Measurements from ENCODE around the gene TMEM178B. TPM values are rescaled to one million over a fixed set of nuclear protein-coding genes. Genes with fewer than 3 reads are reported as not detected.

Gene TMEM178B
- total and polyA plus RNA-seq, 9 of the 15 experiments (the other 6 are each of a cell fraction or from before 2014, with no cell fraction given) = under 0.01 to 0.03 (median 0.01) TPM; not detected in 5

GRCh38 chr7:141203586-141203985 is 129.7 kb downstream of the TMEM178B start:
- no peak overlapping the region for H3K4me3 ChIP-seq
- H3K27me3 ChIP-seq (ENCODE audit: control insufficient read depth in 2 of 2, insufficient read depth in 2 of 2, low read length in 2 of 2) = peaks cover 30 to 56% of the 10 kb centered on the region in 2 experiments
- no peak overlapping the region for H3K9ac ChIP-seq (ENCODE audit: insufficient read depth in 1 of 2, low read depth in 2 of 2, low read length in 2 of 2)
- no peak overlapping the region for H3K27ac ChIP-seq (ENCODE audit: extremely low read depth, low read depth, low read length)
- H3K9me3 ChIP-seq (replicated peaks; ENCODE audit: control insufficient read depth, insufficient read depth, low read depth, low read length) = no peaks in the 10 kb centered on the region
- no peaks in the 10 kb centered on the region for H3K9me1 ChIP-seq (ENCODE audit: control insufficient read depth, insufficient read depth, low read length)
- FAIRE-seq (no peak), DNase-seq (ENCODE audit: extremely low read depth in 1 of 4, low spot score in 3 of 4) (no peak), ATAC-seq (no peak)
- BruUV-seq (replicated peaks) = no TSS peak
- H4K20me1 ChIP-seq (replicated peaks; ENCODE audit: control insufficient read depth, insufficient read depth, low read length) = 0 out of 2 replicates have a peak, but pooled peaks cover 3% of the 10 kb centered on the region
- intact Hi-C loops (cut with micrococcal nuclease) = no loop called here
- no peak overlapping the region for H2AFZ ChIP-seq (ENCODE audit: low read depth, low read length)
- no peaks in the 10 kb centered on the region for H3K4me1 ChIP-seq (replicated peaks in 1 of 2; ENCODE audit: control insufficient read depth in 2 of 2, insufficient read depth in 2 of 2, low read length in 2 of 2)
- H3K4me2 ChIP-seq (ENCODE audit: insufficient read depth, low read length) = no peak overlapping the region
- 0% methylated on average over 4 of the region's 4 CpGs for WGBS (ENCODE audit: insufficient coverage, low coverage, missing lambda C conversion rate)
- in situ Hi-C loops (cut with MboI) = no loop called here
- ChIA-PET POLR2A (no interaction called here), CTCF (ENCODE audit: low intra/inter-chr PET ratio) (no interaction called here)
- no peaks in the 10 kb centered on the region for H3K36me3 ChIP-seq (ENCODE audit: control insufficient read depth, insufficient read depth, low read length)
- H3K79me2 ChIP-seq (ENCODE audit: control insufficient read depth, insufficient read depth, low read length) = no peaks in the 10 kb centered on the region
- no peak for TF ChIP-seq NR2C2 (CRISPR knock-in tag; IDR thresholded peaks at IDR 0.05)
- no peak for TF ChIP-seq NR2C2 (tag; IDR thresholded peaks at IDR 0.05)
- TF ChIP-seq ZNF592 (IDR thresholded peaks at IDR 0.05) = no peak
- TF ChIP-seq SRF (CRISPR knock-in tag; IDR thresholded peaks at IDR 0.05) = no peak
- no peak for TF ChIP-seq TAF9B (IDR thresholded peaks at IDR 0.05; ENCODE audit: partially characterized antibody)
- TF ChIP-seq E2F5 (CRISPR knock-in tag; IDR thresholded peaks at IDR 0.05) = no peak
- no peak for TF ChIP-seq BRF1 (IDR thresholded peaks at IDR 0.05; ENCODE audit: borderline replicate concordance, extremely low read depth, insufficient read length)
- TF ChIP-seq, protein P1, sequence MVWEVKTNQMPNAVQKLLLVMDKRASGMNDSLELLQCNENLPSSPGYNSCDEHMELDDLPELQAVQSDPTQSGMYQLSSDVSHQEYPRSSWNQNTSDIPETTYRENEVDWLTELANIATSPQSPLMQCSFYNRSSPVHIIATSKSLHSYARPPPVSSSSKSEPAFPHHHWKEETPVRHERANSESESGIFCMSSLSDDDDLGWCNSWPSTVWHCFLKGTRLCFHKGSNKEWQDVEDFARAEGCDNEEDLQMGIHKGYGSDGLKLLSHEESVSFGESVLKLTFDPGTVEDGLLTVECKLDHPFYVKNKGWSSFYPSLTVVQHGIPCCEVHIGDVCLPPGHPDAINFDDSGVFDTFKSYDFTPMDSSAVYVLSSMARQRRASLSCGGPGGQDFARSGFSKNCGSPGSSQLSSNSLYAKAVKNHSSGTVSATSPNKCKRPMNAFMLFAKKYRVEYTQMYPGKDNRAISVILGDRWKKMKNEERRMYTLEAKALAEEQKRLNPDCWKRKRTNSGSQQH (CRISPR knock-in tag; IDR thresholded peaks at IDR 0.05) = no peak
- TF ChIP-seq ZFPM2 (CRISPR knock-in tag; IDR thresholded peaks at IDR 0.05) = no peak
- no peak for TF ChIP-seq HMGN3 (IDR thresholded peaks at IDR 0.05; ENCODE audit: borderline replicate concordance, extremely low read depth, insufficient read length, low read depth, low read length)
- TF ChIP-seq, protein P2, sequence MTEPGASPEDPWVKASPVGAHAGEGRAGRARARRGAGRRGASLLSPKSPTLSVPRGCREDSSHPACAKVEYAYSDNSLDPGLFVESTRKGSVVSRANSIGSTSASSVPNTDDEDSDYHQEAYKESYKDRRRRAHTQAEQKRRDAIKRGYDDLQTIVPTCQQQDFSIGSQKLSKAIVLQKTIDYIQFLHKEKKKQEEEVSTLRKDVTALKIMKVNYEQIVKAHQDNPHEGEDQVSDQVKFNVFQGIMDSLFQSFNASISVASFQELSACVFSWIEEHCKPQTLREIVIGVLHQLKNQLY (CRISPR knock-in tag; conservative IDR thresholded peaks at IDR 0.05) = no peak
- no peak for TF ChIP-seq XRCC4 (IDR thresholded peaks at IDR 0.05; ENCODE audit: extremely low read depth, insufficient read depth, insufficient read length)
- TF ChIP-seq HNRNPLL (IDR thresholded peaks at IDR 0.05; ENCODE audit: low read depth, low read length, poor library complexity, severe bottlenecking) = no peak
- TF ChIP-seq EP400 (IDR thresholded peaks at IDR 0.05) = no peak
